Hematopoietic multipotent progenitor cell treated with erythropoietin and hydrocortisone succinate and interleukin-3 and kit ligand, for 17 days (in vitro differentiated cells): ENCODE results near the gene PRDM16.

Experiments used
- DNase-seq: peaks from one replicate; pipeline ENCODE4 v3.0.0-alpha.2; 2015; ENCODE audit warnings: low spot score

The PRDM16 gene

GRCh38 chr1:3264456-3264855 is 195.5 kb downstream of the PRDM16 start:
- DNase-seq = no peak

GRCh38 chr1:3265835-3266805 is 197.1 kb downstream of the PRDM16 start:
- no peak for DNase-seq

- no peak for DNase-seq
These were observed 198.0 kb downstream of the PRDM16 start for GRCh38 chr1:3266870-3267549.

- no peak for DNase-seq
These were observed 198.7 kb downstream of the PRDM16 start for GRCh38 chr1:3267550-3268270.

GRCh38 chr1:3268281-3268680 is 199.3 kb downstream of the PRDM16 start:
- no peak for DNase-seq

- DNase-seq = no peak
These were observed 201.6 kb downstream of the PRDM16 start for GRCh38 chr1:3270403-3271245.

- DNase-seq = no peak
These were observed 202.9 kb downstream of the PRDM16 start for GRCh38 chr1:3271866-3272265.

GRCh38 chr1:3272321-3273045 is 203.5 kb downstream of the PRDM16 start:
- DNase-seq = no peak

- DNase-seq = no peak
These were observed 204.4 kb downstream of the PRDM16 start for GRCh38 chr1:3273447-3273846.

GRCh38 chr1:3274972-3275371 is 206.0 kb downstream of the PRDM16 start:
- no peak for DNase-seq

- no peak for DNase-seq
These were observed 206.7 kb downstream of the PRDM16 start for GRCh38 chr1:3275471-3276340.

- no peak for DNase-seq
These were observed 207.4 kb downstream of the PRDM16 start for GRCh38 chr1:3276341-3276800.

GRCh38 chr1:3277011-3277471 is 208.0 kb downstream of the PRDM16 start:
- DNase-seq = no peak

GRCh38 chr1:3277623-3278022 is 208.6 kb downstream of the PRDM16 start:
- no peak for DNase-seq

- no peak for DNase-seq
These were observed 209.6 kb downstream of the PRDM16 start for GRCh38 chr1:3278416-3279181.

- DNase-seq = no peak
These were observed 210.1 kb downstream of the PRDM16 start for GRCh38 chr1:3279182-3279470.

GRCh38 chr1:3281735-3282134 is 212.7 kb downstream of the PRDM16 start:
- no peak for DNase-seq

- DNase-seq = no peak
These were observed 213.2 kb downstream of the PRDM16 start for GRCh38 chr1:3282186-3282585.
